ENCODE data around the gene AMOT. TPM values are rescaled to one million over a fixed set of nuclear protein-coding genes. Genes with fewer than 3 reads are reported as not detected.

Gene AMOT
- total RNA-seq, 6 experiments from 2014 or later = 0.02 to 0.50 (median 0.09) TPM

GRCh38 chrX:112830540-112830939 is 10.1 kb downstream of the AMOT start:
- Mint-ChIP-seq H3K9me3 (no peaks in the 10 kb centered on the region), H3K36me3 (ENCODE audit: low read depth) (no peaks in the 10 kb centered on the region), H3K27me3 (ENCODE audit: insufficient read depth) (no peaks in the 10 kb centered on the region), H3K27ac (no peak overlapping the region), H3K4me3 (no peak overlapping the region), H3K4me1 (ENCODE audit: low read depth) (no peaks in the 10 kb centered on the region; the same call in 1 of the 2 replicates)
- TF ChIP-seq CTCF (IDR thresholded peaks at IDR 0.05) = no peak
- DNase-seq = no peak

- H3K36me3 Mint-ChIP-seq (ENCODE audit: low read depth) = no peaks in the 10 kb centered on the region
- H3K4me1 Mint-ChIP-seq (ENCODE audit: low read depth) = no peaks in the 10 kb centered on the region
- no peak for DNase-seq
- H3K4me3 Mint-ChIP-seq = no peak overlapping the region
- no peak for TF ChIP-seq CTCF (IDR thresholded peaks at IDR 0.05)
- H3K9me3 Mint-ChIP-seq = no peaks in the 10 kb centered on the region
- H3K27ac Mint-ChIP-seq = no peak overlapping the region
- H3K27me3 Mint-ChIP-seq (ENCODE audit: insufficient read depth) = no peaks in the 10 kb centered on the region
These were observed 13.2 kb downstream of the AMOT start for GRCh38 chrX:112827292-112827903.

- DNase-seq = no peak
- Mint-ChIP-seq H3K27ac (no peak overlapping the region), H3K36me3 (ENCODE audit: low read depth) (no peaks in the 10 kb centered on the region), H3K4me1 (ENCODE audit: low read depth) (no peaks in the 10 kb centered on the region), H3K4me3 (no peak overlapping the region), H3K9me3 (no peaks in the 10 kb centered on the region), H3K27me3 (ENCODE audit: insufficient read depth) (no peaks in the 10 kb centered on the region)
- no peak for TF ChIP-seq CTCF (IDR thresholded peaks at IDR 0.05)
These were observed 14.6 kb downstream of the AMOT start for GRCh38 chrX:112826023-112826422.

GRCh38 chrX:112822892-112823291 is 17.7 kb downstream of the AMOT start:
- no peak for DNase-seq
- TF ChIP-seq CTCF (IDR thresholded peaks at IDR 0.05) = no peak
- H3K4me1 Mint-ChIP-seq (ENCODE audit: low read depth) = no peaks in the 10 kb centered on the region
- H3K36me3 Mint-ChIP-seq (ENCODE audit: low read depth) = no peaks in the 10 kb centered on the region
- no peak overlapping the region for H3K27ac Mint-ChIP-seq
- no peaks in the 10 kb centered on the region for H3K27me3 Mint-ChIP-seq (ENCODE audit: insufficient read depth)
- no peak overlapping the region for H3K4me3 Mint-ChIP-seq
- H3K9me3 Mint-ChIP-seq = no peaks in the 10 kb centered on the region

GRCh38 chrX:112820364-112821268 is 20.0 kb downstream of the AMOT start:
- Mint-ChIP-seq H3K27ac (no peak overlapping the region), H3K4me1 (ENCODE audit: low read depth) (no peaks in the 10 kb centered on the region), H3K9me3 (no peaks in the 10 kb centered on the region), H3K36me3 (ENCODE audit: low read depth) (no peaks in the 10 kb centered on the region), H3K4me3 (no peak overlapping the region), H3K27me3 (ENCODE audit: insufficient read depth) (no peaks in the 10 kb centered on the region)
- no peak for TF ChIP-seq CTCF (IDR thresholded peaks at IDR 0.05)
- DNase-seq = no peak

All from HFFc6 (cell line).